ENCODE measurements around the gene COL1A2. TPM values are rescaled to one million over a fixed set of nuclear protein-coding genes. Genes with fewer than 3 reads are reported as not detected.

Gene COL1A2
- total and polyA plus RNA-seq, 2 of the 8 experiments (the other 6 are each of a cell fraction or from before 2014, with no cell fraction given), result 45.2 to 87.2 TPM

GRCh38 chr7:94442639-94443038 lies 47.9 kb downstream of the COL1A2 start (continued):
- TF ChIP-seq CHD7 (IDR thresholded peaks at IDR 0.05; ENCODE audit: insufficient replicate concordance, low read length) (no peak), PHF8 (conservative IDR thresholded peaks at IDR 0.05; ENCODE audit: low read depth, low read length) (no peak), RXRA (IDR thresholded peaks at IDR 0.05; ENCODE audit: insufficient read depth, low read depth, low read length) (no peak)
